HEK293 (cell line): ENCODE data around the gene CUEDC1.
A peak's percentile ranks its signal among the peaks of the same experiment; 100 is the strongest.

Experiments used
- CTCF ChIA-PET: fragments of 350-600 bp; formaldehyde crosslinking; extraction: SDS; loops from one replicate; lab custom pipeline; 2021; ENCODE audit warnings: antibody characterized with exemption; lab: Yijun Ruan, JAX
- POLR2A ChIA-PET: fragments of 300-600 bp; formaldehyde crosslinking; extraction: SDS; loops from one replicate; lab custom pipeline; 2020; ENCODE audit warnings: antibody characterized with exemption, inconsistent platforms; lab: Yijun Ruan, JAX
- H3K27ac ChIP-seq: fragments of 200-500 bp; sonication (Bioruptor generic); 2 replicates; pipeline ENCODE4 v1.5.1; 2014; ENCODE audit warnings: low read depth, low read length, control low read depth, inconsistent platforms; ENCODE audit errors: extremely low read depth
- H3K36me3 ChIP-seq, 2 experiments: fragments of 200-500 bp in 1 of 2; sonication (Bioruptor generic) in 1 of 2; 1 replicate in 1 of 2; 2 replicates in 1 of 2; pipeline ENCODE4 v1.5.1; 2014 to 2017; ENCODE audit warnings: inconsistent platforms in 2 of 2, low read length in 2 of 2; ENCODE audit not compliant: control insufficient read depth in 2 of 2, insufficient read depth in 1 of 2
- H3K4me1 ChIP-seq: fragments of 200-500 bp; sonication (Bioruptor generic); 2 replicates; pipeline ENCODE4 v1.5.1; 2014; ENCODE audit warnings: mild to moderate bottlenecking, low read length, inconsistent platforms; ENCODE audit not compliant: control insufficient read depth, insufficient read depth
- H3K4me3 ChIP-seq: 2 replicates; pipeline ENCODE4 v1.5.1; 2011; ENCODE audit warnings: low read depth, mild to moderate bottlenecking, control low read depth, low read length, moderate library complexity
- H3K9me3 ChIP-seq: fragments of 200-500 bp; sonication (Bioruptor generic); 2 replicates; pipeline ENCODE4 v1.5.1; 2014; ENCODE audit warnings: low read depth, low read length, inconsistent platforms; ENCODE audit not compliant: control insufficient read depth, insufficient read depth
- EGR2 ChIP-seq: fragments of 450-650 bp; formaldehyde crosslinking; IDR thresholded peaks from 2 replicates; pipeline ENCODE4 v1.5.1; 2016; ENCODE audit warnings: low read depth, missing biosample characterization, missing genetic modification characterization
- GFI1B ChIP-seq: fragments of 450-650 bp; formaldehyde crosslinking; IDR thresholded peaks from 2 replicates; pipeline ENCODE4 v1.5.1; 2016; ENCODE audit warnings: missing biosample characterization, missing genetic modification characterization
- GLI4 ChIP-seq: fragments of 450-650 bp; formaldehyde crosslinking; IDR thresholded peaks from 2 replicates; pipeline ENCODE4 v1.5.1; 2016; ENCODE audit warnings: missing biosample characterization, missing genetic modification characterization
- HOXD13 ChIP-seq: sonication (generic); formaldehyde crosslinking; IDR thresholded peaks from 2 replicates; pipeline ENCODE4 v1.8.0; 2022; ENCODE audit warnings: missing genetic modification reagents, borderline replicate concordance
- KLF10 ChIP-seq: fragments of 450-650 bp; IDR thresholded peaks from 2 replicates; pipeline ENCODE4 v1.5.1; 2018; ENCODE audit warnings: missing biosample characterization, mild to moderate bottlenecking, missing genetic modification characterization
- MZF1 ChIP-seq: fragments of 450-650 bp; formaldehyde crosslinking; IDR thresholded peaks from 2 replicates; pipeline ENCODE4 v1.5.1; 2017; ENCODE audit warnings: missing biosample characterization, missing genetic modification characterization, borderline replicate concordance
- SCRT1 ChIP-seq: fragments of 450-650 bp; formaldehyde crosslinking; IDR thresholded peaks from 2 replicates; pipeline ENCODE4 v1.5.1; 2016; ENCODE audit warnings: missing biosample characterization, missing genetic modification characterization, borderline replicate concordance
- ZNF23 ChIP-seq: fragments of 450-650 bp; formaldehyde crosslinking; IDR thresholded peaks from 2 replicates; pipeline ENCODE4 v1.5.1; 2016; ENCODE audit warnings: missing biosample characterization, missing genetic modification characterization, borderline replicate concordance
- ZNF366 ChIP-seq: fragments of 450-650 bp; formaldehyde crosslinking; conservative IDR thresholded peaks from 2 replicates; pipeline ENCODE4 v1.5.1; 2016; ENCODE audit warnings: missing biosample characterization, missing genetic modification characterization
- ZNF416 ChIP-seq: fragments of 450-650 bp; formaldehyde crosslinking; IDR thresholded peaks from 2 replicates; pipeline ENCODE4 v1.5.1; 2016; ENCODE audit warnings: missing biosample characterization, missing genetic modification characterization
- ZNF426 ChIP-seq: fragments of 450-650 bp; formaldehyde crosslinking; IDR thresholded peaks from 2 replicates; pipeline ENCODE4 v1.5.1; 2017; ENCODE audit warnings: missing biosample characterization, missing genetic modification characterization, mild to moderate bottlenecking, inconsistent platforms, moderate library complexity
- ZNF548 ChIP-seq: fragments of 450-650 bp; formaldehyde crosslinking; IDR thresholded peaks from 2 replicates; pipeline ENCODE4 v1.5.1; 2016; ENCODE audit warnings: missing biosample characterization, missing genetic modification characterization
- ZNF600 ChIP-seq: fragments of 450-650 bp; formaldehyde crosslinking; IDR thresholded peaks from 2 replicates; pipeline ENCODE4 v1.5.1; 2016; ENCODE audit warnings: missing biosample characterization, missing genetic modification characterization
- ZNF621 ChIP-seq: fragments of 450-650 bp; formaldehyde crosslinking; IDR thresholded peaks from 2 replicates; pipeline ENCODE4 v1.5.1; 2017; ENCODE audit warnings: missing biosample characterization, missing genetic modification characterization
- ZNF677 ChIP-seq: fragments of 450-650 bp; IDR thresholded peaks from 2 replicates; pipeline ENCODE4 v1.5.0; 2018; ENCODE audit warnings: missing biosample characterization, mild to moderate bottlenecking, missing genetic modification characterization, moderate library complexity
- ZNF707 ChIP-seq: fragments of 450-650 bp; formaldehyde crosslinking; IDR thresholded peaks from 2 replicates; pipeline ENCODE4 v1.5.1; 2016; ENCODE audit warnings: missing biosample characterization, missing genetic modification characterization
- ZNF76 ChIP-seq: fragments of 450-650 bp; formaldehyde crosslinking; IDR thresholded peaks from 2 replicates; pipeline ENCODE4; 2016; ENCODE audit warnings: low read depth, missing biosample characterization, missing genetic modification characterization, borderline replicate concordance
- ZNF843 ChIP-seq: fragments of 450-650 bp; formaldehyde crosslinking; IDR thresholded peaks from 2 replicates; pipeline ENCODE4 v1.5.1; 2016; ENCODE audit warnings: missing biosample characterization, missing genetic modification characterization
- TF ChIP-seq, protein P1 (sequence below): fragments of 450-650 bp; formaldehyde crosslinking; IDR thresholded peaks from 2 replicates; pipeline ENCODE4 v1.5.1; 2017; ENCODE audit warnings: missing biosample characterization, missing genetic modification characterization
- TF ChIP-seq, protein P2 (sequence below): fragments of 450-650 bp; IDR thresholded peaks from 2 replicates; pipeline ENCODE4 v1.5.1; 2018; ENCODE audit warnings: missing biosample characterization, mild to moderate bottlenecking, missing genetic modification characterization
- TF ChIP-seq, protein P3 (sequence below): fragments of 450-650 bp; formaldehyde crosslinking; IDR thresholded peaks from 2 replicates; pipeline ENCODE4 v1.5.1; 2016; ENCODE audit warnings: missing biosample characterization, missing genetic modification characterization
- TF ChIP-seq, protein P4 (sequence below): fragments of 450-650 bp; formaldehyde crosslinking; IDR thresholded peaks from 2 replicates; pipeline ENCODE4 v1.5.1; 2016; ENCODE audit warnings: missing biosample characterization, missing genetic modification characterization
- TF ChIP-seq, protein P5 (sequence below): fragments of 450-650 bp; formaldehyde crosslinking; IDR thresholded peaks from 2 replicates; pipeline ENCODE4 v1.5.1; 2016; ENCODE audit warnings: missing biosample characterization, missing genetic modification characterization, low read depth
- TF ChIP-seq, protein P6 (sequence below): fragments of 450-650 bp; formaldehyde crosslinking; IDR thresholded peaks from 2 replicates; pipeline ENCODE4 v1.5.1; 2017; ENCODE audit warnings: missing biosample characterization, missing genetic modification characterization

CUEDC1 gene

DNA sequence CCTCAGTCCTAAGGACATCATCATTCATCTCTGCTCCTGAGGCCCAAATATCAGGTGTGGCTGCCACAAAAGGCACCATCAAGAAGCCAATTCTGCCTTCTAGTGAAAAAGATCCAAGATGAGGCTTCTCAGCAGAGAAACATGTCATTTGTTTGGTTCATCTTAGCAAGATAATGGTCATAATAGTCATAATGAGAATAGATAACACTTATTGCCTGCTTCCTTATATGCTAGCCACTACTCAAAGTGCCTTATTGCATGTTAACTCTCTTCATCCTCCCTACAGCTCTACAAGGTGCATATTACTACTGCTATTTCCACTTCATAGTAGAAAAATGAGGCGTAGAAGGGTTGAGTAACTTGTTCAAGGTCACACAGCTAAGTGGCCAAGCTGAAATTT is 60.4 kb downstream of the CUEDC1 start:
- no peak overlapping the region for H3K27ac ChIP-seq
- ChIA-PET POLR2A (no interaction called here), CTCF (interaction anchor here (1.1 to 1.3 kb wide), 3 partner anchors 9 to 104 kb away, joined by 3 to 4 read pairs (median 3); no protein-coding TSS in a partner anchor)
- H3K9me3 ChIP-seq = no peaks in the 10 kb centered on the region
- H3K4me3 ChIP-seq = no peak overlapping the region
- H3K36me3 ChIP-seq = no peaks in the 10 kb centered on the region
- TF ChIP-seq, protein P1, sequence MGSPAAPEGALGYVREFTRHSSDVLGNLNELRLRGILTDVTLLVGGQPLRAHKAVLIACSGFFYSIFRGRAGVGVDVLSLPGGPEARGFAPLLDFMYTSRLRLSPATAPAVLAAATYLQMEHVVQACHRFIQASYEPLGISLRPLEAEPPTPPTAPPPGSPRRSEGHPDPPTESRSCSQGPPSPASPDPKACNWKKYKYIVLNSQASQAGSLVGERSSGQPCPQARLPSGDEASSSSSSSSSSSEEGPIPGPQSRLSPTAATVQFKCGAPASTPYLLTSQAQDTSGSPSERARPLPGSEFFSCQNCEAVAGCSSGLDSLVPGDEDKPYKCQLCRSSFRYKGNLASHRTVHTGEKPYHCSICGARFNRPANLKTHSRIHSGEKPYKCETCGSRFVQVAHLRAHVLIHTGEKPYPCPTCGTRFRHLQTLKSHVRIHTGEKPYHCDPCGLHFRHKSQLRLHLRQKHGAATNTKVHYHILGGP = no peak
- TF ChIP-seq GLI4 (tag by site-specific recombination) (no peak), ZNF677 (tag by site-specific recombination) (no peak), ZNF76 (tag by site-specific recombination) (no peak), EGR2 (tag by site-specific recombination) (no peak), GFI1B (tag by site-specific recombination) (no peak), ZNF23 (no peak), ZNF548 (tag by site-specific recombination) (no peak), HOXD13 (CRISPR knock-in tag) (no peak), KLF10 (no peak), ZNF416 (tag by site-specific recombination) (no peak)
- TF ChIP-seq, protein P2, sequence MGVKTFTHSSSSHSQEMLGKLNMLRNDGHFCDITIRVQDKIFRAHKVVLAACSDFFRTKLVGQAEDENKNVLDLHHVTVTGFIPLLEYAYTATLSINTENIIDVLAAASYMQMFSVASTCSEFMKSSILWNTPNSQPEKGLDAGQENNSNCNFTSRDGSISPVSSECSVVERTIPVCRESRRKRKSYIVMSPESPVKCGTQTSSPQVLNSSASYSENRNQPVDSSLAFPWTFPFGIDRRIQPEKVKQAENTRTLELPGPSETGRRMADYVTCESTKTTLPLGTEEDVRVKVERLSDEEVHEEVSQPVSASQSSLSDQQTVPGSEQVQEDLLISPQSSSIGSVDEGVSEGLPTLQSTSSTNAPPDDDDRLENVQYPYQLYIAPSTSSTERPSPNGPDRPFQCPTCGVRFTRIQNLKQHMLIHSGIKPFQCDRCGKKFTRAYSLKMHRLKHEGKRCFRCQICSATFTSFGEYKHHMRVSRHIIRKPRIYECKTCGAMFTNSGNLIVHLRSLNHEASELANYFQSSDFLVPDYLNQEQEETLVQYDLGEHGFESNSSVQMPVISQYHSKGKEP (tag by site-specific recombination) = no peak
- TF ChIP-seq, protein P3, sequence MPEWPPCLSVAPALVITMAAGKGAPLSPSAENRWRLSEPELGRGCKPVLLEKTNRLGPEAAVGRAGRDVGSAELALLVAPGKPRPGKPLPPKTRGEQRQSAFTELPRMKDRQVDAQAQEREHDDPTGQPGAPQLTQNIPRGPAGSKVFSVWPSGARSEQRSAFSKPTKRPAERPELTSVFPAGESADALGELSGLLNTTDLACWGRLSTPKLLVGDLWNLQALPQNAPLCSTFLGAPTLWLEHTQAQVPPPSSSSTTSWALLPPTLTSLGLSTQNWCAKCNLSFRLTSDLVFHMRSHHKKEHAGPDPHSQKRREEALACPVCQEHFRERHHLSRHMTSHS (tag by site-specific recombination) = no peak
- TF ChIP-seq, protein P4, sequence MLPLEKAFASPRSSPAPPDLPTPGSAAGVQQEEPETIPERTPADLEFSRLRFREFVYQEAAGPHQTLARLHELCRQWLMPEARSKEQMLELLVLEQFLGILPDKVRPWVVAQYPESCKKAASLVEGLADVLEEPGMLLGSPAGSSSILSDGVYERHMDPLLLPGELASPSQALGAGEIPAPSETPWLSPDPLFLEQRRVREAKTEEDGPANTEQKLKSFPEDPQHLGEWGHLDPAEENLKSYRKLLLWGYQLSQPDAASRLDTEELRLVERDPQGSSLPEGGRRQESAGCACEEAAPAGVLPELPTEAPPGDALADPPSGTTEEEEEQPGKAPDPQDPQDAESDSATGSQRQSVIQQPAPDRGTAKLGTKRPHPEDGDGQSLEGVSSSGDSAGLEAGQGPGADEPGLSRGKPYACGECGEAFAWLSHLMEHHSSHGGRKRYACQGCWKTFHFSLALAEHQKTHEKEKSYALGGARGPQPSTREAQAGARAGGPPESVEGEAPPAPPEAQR (tag by site-specific recombination) = no peak
- H3K4me1 ChIP-seq = peaks cover 6% of the 10 kb centered on the region

DNA sequence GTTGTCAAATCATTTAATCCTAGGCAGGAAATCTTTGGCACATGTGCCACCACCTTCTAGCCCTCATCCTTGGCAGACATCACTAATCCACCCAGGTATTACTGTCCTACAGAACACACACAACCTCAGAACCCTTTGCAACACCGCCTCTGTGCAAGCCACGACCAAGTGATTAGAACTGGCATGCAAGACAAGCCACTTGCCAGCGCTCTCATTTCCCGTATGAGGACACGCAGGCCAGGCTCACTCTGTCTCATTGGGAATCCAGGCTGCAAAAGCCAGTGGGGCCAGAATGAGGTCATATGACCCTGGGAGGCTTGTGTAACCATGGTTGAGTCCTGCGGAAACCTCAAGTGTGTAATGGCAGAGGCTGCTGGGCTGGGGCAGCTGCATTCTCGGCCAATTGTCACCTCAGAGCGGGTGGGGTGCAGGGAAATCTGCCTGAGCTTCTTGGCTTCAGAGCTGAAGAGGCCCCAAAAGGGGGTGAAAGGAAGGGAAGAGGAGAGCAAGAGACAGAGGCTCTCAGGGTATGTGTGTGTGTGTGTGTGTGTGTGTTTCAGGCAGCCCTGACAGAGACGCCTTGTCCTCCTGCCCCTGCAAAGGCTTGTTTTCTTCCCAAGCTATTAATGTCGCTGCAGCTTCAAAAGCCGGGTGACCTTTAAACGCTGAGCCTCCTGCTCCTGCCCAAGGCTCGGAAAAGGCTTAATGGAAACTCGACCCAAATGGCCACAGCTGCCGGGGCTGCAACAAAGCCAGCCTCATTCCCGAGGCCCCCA is 62.2 kb downstream of the CUEDC1 start:
- Histone ChIP-seq H3K4me3 (no peak overlapping the region), H3K36me3 (no peaks in the 10 kb centered on the region), H3K27ac (no peak overlapping the region; the same call in 1 of the 2 replicates), H3K9me3 (no peaks in the 10 kb centered on the region), H3K4me1 (peaks cover 6% of the 10 kb centered on the region)
- ChIA-PET CTCF (interaction anchor here (0.5 to 8.0 kb wide), 33 partner anchors 7 to 628 kb away, joined by 3 to 95 read pairs (median 4); partner anchors contain the start of gene MRPS23), POLR2A (interaction anchor here (0.7 to 2.2 kb wide), 8 partner anchors 18 to 107 kb away, joined by 3 to 11 read pairs (median 6); partner anchors contain the start of genes CUEDC1 and VEZF1)
- TF ChIP-seq ZNF621 (tag by site-specific recombination) = no peak
- TF ChIP-seq, protein P5, sequence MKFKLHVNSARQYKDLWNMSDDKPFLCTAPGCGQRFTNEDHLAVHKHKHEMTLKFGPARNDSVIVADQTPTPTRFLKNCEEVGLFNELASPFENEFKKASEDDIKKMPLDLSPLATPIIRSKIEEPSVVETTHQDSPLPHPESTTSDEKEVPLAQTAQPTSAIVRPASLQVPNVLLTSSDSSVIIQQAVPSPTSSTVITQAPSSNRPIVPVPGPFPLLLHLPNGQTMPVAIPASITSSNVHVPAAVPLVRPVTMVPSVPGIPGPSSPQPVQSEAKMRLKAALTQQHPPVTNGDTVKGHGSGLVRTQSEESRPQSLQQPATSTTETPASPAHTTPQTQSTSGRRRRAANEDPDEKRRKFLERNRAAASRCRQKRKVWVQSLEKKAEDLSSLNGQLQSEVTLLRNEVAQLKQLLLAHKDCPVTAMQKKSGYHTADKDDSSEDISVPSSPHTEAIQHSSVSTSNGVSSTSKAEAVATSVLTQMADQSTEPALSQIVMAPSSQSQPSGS (tag by site-specific recombination) = peak; percentile 73
- no peak for TF ChIP-seq ZNF707 (tag by site-specific recombination)
- 0 out of 2 replicates have a peak, but pooled peaks have one; percentile 12 for TF ChIP-seq ZNF76 (tag by site-specific recombination)
- TF ChIP-seq ZNF600 (tag by site-specific recombination) = 0 out of 2 replicates have a peak, but pooled peaks have one; percentile 55
- TF ChIP-seq ZNF426 (tag by site-specific recombination) = no peak
- TF ChIP-seq ZNF843 (tag by site-specific recombination) = no peak
- TF ChIP-seq MZF1 = no peak
- TF ChIP-seq, protein P6, sequence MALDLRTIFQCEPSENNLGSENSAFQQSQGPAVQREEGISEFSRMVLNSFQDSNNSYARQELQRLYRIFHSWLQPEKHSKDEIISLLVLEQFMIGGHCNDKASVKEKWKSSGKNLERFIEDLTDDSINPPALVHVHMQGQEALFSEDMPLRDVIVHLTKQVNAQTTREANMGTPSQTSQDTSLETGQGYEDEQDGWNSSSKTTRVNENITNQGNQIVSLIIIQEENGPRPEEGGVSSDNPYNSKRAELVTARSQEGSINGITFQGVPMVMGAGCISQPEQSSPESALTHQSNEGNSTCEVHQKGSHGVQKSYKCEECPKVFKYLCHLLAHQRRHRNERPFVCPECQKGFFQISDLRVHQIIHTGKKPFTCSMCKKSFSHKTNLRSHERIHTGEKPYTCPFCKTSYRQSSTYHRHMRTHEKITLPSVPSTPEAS (tag by site-specific recombination) = peak; percentile 71
- 0 out of 2 replicates have a peak, but pooled peaks have one; percentile 5 for TF ChIP-seq ZNF366 (tag by site-specific recombination)
- no peak for TF ChIP-seq SCRT1
